CD4-positive, alpha-beta T cell treated with Interleukin-17A for 1 hour (primary cell): Measurements from ENCODE around the gene MARK2.

ENCODE experiments used
- DNase-seq: peaks from one replicate; pipeline ENCODE4 v3.0.0-alpha.2; 2020

MARK2 gene

DNA sequence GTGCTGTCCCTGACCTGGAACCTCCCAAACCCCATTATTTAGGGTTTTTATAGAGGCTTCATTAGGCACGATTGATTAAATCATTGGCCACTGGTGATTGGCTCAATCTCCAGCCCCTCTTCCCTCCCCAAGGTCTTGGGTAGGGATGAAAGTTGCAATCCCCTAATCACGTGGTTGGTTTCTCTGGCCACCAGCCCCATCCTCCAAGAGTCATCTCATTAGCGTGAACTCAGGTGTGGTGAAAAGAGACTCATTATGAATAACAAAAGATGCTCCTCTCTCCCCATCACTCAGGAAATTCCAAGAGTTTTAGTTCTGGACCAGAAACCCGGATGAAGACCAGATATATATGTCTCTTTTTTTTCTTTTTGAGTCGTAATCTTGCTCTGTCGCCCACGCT, 7.6 kb upstream of the MARK2 start:
- no peak for DNase-seq

- DNase-seq = no peak
Observed at GRCh38 chr11:63832336-63832735, 6.6 kb upstream of the MARK2 start.

DNA sequence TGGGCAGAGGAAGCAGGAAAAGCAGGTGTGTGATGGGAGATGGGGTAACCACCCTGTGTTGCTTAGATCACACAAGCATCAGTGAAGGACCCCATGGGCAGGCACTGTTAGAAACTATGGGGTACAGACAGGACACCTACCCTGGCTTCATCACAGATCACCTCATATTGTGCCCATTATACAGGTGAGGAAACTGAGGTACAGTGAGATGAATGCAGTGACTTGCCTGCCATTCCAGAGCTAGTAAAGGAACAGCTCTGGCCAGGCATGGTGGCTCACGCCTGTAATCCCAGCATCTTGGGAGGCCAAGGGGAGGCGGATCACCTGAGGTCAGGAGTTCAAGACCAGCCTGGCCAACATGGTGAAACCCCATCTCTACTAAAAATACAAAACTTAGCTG, 5.9 kb upstream of the MARK2 start:
- DNase-seq = no peak

DNA sequence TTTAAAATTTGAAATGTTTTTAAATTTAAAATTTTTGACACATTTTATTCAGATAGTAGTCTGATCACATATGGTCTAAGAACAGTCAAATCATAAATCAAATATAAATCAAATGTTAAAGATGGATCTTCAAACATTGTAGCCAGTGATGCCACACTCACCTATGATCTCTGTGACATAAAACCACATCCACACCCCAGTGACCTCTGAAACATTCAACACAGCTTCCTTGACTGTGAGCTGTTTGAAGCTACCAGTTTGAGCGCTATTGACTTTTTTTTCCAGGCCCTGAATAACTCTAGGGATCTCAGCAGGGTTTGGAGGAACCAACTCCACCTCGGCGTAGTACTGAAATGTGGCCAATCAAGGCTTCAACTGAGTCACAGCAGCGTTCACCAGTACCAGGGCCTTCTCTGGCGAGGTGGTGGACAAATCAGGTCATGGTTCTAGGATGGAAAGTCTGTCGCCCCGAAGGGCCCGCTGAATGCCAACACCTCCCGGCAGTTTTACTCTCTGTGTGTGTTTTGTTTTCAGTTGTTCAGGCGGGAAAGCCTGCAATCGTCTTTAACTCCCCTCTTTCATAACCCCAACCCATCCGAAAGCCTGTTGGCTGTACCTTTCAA, 4.3 kb upstream of the MARK2 start:
- no peak for DNase-seq

- DNase-seq = no peak
Observed at GRCh38 chr11:63835158-63835545, 3.8 kb upstream of the MARK2 start.

- DNase-seq = peak; percentile 85
Observed at GRCh38 chr11:63837027-63837688, 1.8 kb upstream of the MARK2 start.

- DNase-seq = no peak
Observed at GRCh38 chr11:63837739-63838138, 1.2 kb upstream of the MARK2 start.

DNA sequence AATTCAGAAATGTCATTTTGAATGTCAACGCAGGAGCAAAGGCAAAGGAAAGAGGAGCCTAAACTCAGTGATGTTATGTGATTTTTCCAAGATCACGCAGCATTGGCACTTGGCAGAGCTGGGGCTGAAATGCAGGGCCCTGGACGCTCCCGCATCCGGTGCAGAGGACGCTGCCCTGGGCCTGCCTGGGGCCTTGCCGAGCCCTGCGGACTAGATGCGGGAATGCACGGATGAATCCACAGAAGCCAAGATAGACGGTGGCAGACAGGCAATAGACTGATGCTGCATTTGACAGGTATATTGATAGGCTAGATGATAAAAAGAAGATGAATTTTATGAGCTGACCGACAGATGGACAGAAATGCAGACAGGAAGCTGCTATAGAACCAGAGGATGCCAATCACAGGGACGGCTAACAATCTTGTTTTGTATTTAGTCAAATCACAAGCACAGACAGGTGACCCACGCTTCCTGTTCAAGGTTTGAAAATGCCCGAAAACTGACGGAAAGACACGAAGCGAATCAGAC, 696 bp upstream of the MARK2 start:
- no peak for DNase-seq

DNA sequence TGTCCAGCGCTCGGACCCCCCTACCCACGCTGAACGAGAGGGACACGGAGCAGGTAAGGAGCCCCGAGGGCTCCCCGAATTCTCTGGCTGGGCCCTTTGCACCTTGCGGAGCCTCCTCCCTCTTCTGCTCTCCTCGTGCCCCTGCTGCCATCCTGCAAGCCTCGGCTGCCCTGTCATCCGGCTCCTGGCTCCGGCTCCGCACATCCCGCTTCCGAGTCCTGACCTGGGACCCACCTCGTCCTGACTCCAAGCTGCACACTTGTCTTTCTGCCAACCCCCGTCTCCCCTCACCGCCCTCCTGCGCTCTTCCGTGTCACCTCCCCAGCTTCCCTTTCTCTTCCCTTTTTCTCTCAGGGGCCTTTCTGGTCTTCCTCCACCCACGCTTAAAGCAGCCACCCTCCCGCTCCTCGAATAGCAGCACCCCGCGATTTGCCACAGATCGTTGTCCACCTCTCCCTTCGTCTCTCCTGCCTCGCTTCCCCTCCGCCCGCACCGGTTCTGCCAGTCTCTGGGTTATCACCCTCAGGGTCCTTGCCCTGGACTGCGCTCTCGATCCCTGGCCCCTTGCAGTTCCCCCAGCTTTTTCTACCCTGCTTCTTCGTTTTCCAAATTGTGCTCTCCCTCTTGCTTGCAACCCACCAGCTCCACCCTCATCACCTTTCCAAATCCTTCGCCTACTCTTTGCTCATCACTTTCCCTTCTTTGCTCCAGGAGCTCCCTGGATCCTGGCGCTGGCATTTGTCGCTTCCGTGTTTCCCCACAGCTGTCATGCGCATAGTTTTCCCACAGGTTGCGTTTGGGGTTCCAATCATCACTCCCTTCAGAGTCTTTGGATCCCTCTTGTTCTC, 822 bp downstream of the MARK2 start:
- no peak for DNase-seq

DNA sequence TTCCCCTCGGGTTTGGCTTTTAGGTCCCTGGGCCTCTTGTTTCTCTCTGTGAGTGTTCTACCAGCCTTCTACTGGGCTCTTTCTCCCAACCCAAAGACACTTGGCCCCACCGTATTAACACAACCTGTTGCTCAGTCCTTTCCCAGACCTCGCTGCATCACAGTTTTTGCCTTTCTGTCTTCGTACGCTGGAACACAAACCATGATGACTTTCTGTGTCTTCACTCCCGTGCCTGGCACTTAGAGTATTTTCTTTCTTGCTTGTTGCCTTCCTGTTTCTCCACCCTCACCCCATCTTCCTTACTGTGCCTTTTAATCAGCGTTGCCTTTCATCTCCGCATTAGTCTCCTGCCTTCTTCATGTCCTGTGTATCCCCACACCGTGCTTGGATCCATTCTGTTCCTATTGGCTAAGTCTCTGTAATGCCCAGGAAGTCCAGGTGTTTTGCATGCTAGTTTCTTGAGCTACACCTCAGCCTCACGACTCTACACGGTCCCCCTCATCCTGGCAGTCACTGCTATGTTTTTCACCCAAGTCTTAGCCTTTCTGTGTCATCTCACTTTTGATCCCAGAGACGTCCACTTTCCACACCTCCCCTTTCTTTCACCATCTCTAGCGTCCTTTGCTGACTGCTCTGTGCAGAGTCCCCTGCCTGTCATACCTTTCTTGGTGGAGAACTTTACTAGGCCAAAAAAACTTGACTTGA, 1.6 kb downstream of the MARK2 start:
- no peak for DNase-seq

DNA sequence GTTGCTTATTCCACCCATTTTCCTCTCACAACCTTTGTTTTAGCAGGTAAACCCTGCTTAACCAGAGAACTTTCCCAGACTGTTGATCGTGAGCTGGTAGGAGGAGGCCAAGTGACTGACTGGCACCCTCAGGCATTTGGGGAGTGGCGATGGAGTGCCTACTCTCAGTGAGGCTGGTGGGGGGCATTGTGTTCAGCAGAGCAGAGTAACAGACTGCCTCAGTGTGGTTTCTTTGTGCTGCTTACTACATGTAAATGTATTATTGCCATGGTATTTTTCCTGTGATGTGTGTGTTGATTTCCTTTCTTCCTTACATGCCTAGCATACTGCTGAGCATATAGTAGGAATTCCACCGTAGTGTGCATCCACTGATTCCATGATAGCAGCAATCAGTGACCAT, 2.6 kb downstream of the MARK2 start:
- no peak for DNase-seq

- DNase-seq = no peak
Observed at GRCh38 chr11:63843041-63843440, 4.1 kb downstream of the MARK2 start.

GRCh38 chr11:63844836-63845235, 5.9 kb downstream of the MARK2 start:
- no peak for DNase-seq

DNA sequence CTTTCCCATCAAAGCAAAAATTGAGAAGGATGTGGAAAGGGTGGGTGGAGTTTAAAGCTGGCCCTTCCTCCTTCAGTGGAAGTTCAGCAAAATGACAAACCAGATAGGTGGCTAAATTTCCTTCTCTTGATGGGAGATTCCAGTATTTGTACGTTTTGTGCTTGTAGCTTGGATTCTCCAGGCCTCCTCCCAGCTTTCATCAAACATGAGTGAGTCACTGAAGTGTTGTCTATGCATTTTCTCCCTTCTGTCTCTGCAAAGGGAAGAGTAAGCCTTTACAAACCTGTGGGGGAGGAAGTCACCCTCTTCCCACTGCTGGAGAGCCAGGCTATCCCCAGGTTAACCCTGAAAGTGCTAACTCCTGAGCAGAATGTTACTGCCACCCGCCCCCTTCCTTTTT, 6.4 kb downstream of the MARK2 start:
- no peak for DNase-seq

DNA sequence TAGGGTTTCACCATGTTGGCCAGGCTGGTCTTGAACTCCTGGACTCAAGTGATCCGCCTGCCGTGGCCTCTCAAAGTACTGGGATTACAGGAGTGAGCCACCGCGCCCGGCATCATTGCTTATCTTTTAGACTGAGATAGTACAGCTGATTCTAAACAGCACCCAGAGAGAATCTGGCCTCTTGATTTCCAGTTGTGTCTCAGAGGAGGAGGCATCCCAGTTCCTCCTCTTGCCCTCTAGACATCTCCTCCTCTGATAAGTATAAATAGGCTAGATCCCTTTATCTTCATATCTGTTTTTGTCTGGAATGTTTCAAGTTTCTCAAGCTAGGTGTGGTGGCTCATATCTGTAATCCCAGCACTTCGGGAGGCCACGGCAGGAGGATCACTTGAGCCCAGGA, 7.0 kb downstream of the MARK2 start:
- no peak for DNase-seq

- DNase-seq = no peak
Observed at GRCh38 chr11:63846897-63847296, 8.0 kb downstream of the MARK2 start.

- DNase-seq = no peak
Observed at GRCh38 chr11:63847363-63847762, 8.5 kb downstream of the MARK2 start.

- no peak for DNase-seq
Observed at GRCh38 chr11:63849691-63850090, 10.8 kb downstream of the MARK2 start.

GRCh38 chr11:63850920-63851319, 12.0 kb downstream of the MARK2 start:
- no peak for DNase-seq

DNA sequence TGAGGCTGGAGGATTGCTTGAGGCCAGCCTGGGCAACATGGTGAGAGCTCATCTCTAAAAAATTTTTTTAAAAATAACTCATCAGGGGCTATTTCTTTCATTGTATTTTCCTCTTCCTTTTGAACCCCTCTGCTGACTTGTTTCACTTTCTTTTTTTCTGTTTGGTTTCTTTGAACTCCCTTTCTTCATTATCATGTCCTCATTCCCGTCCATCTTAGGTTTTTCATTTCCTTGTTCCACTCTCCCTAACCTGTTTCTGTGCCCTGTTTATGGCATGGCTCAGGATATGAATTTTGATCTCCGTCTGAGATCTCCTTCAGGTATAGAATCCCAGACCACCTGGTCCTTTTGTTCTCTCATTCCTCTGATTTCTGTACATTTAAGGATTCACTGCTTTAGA, 12.5 kb downstream of the MARK2 start:
- no peak for DNase-seq

GRCh38 chr11:63853476-63853875, 14.6 kb downstream of the MARK2 start:
- DNase-seq = no peak

- no peak for DNase-seq
Observed at GRCh38 chr11:63854696-63855095, 15.8 kb downstream of the MARK2 start.

GRCh38 chr11:63855975-63856374, 17.1 kb downstream of the MARK2 start:
- no peak for DNase-seq
